Spinal cord (tissue), 10 donors: ENCODE data around the gene C1orf94. TPM values are rescaled to one million over a fixed set of nuclear protein-coding genes. Genes with fewer than 3 reads are reported as not detected.

Source experiments
- DNase-seq, 6 donors: peaks; one replicate each; pipeline versions ENCODE4 v3.0.0 to v3.0.0-alpha.2; 2013 to 2015; ENCODE audit warnings: low spot score in 6 of 6, low read depth in 4 of 6
- H3K27ac ChIP-seq: one replicate; pipeline ENCODE4 v1.5.1; 2013; ENCODE audit warnings: low read depth, low read length, control low read depth
- H3K27me3 ChIP-seq: one replicate; pipeline ENCODE4 v1.6.1; 2013; ENCODE audit warnings: low read length; ENCODE audit not compliant: control insufficient read depth, insufficient read depth
- H3K36me3 ChIP-seq: one replicate; pipeline ENCODE4 v1.6.1; 2013; ENCODE audit warnings: low read length; ENCODE audit not compliant: control insufficient read depth, insufficient read depth
- H3K4me1 ChIP-seq: one replicate; pipeline ENCODE4 v1.6.1; 2013; ENCODE audit warnings: low read length; ENCODE audit not compliant: control insufficient read depth, insufficient read depth
- H3K4me3 ChIP-seq: one replicate; pipeline ENCODE4 v1.5.1; 2013; ENCODE audit warnings: low read depth, low read length, control low read depth
- H3K9me3 ChIP-seq: one replicate; pipeline ENCODE4 v1.6.1; 2013; ENCODE audit warnings: low read length; ENCODE audit not compliant: control insufficient read depth, insufficient read depth
- WGBS: methylation state at CpG from one replicate; pipeline ENCODE4 v1.1.5; 2013; ENCODE audit warnings: missing lambda C conversion rate; ENCODE audit not compliant: insufficient coverage; 5-methylcytosine and 5-hydroxymethylcytosine counted together
- long read RNA-seq, 4 donors: transcript quantifications; one replicate each; lab custom pipeline, GENCODE V29; 2026
- polyA plus RNA-seq, 2 donors: library from polyadenylated mRNA; unstranded; fragments of 120-200 nt; gene quantifications; one replicate each; pipeline ENCODE4 v1.2.1, GENCODE V29; 2013; ENCODE audit not compliant: insufficient read length in 2 of 2
- total RNA-seq, 2 donors: library from RNA; depleted of rRNA in 1 of 2; stranded (reverse); fragments of 120-200 nt in 1 of 2; fragments of >200 nt in 1 of 2; gene quantifications; one replicate each; pipeline versions ENCODE4 v1.2.3 to v1.2.4, GENCODE V29; 2013 to 2014
- donor health status: healthy.

C1orf94 gene
- total RNA-seq (under 1 TPM; 0.40 to 0.50 TPM), polyA plus RNA-seq (1 to 10 TPM; 1.1 to 1.7 TPM)
- long read RNA-seq, donor 1, result 0 reads
- long read RNA-seq, donor 2, result 0 reads
- long read RNA-seq, donor 3, result 0 reads
- long read RNA-seq, donor 4, result 0 reads

DNA sequence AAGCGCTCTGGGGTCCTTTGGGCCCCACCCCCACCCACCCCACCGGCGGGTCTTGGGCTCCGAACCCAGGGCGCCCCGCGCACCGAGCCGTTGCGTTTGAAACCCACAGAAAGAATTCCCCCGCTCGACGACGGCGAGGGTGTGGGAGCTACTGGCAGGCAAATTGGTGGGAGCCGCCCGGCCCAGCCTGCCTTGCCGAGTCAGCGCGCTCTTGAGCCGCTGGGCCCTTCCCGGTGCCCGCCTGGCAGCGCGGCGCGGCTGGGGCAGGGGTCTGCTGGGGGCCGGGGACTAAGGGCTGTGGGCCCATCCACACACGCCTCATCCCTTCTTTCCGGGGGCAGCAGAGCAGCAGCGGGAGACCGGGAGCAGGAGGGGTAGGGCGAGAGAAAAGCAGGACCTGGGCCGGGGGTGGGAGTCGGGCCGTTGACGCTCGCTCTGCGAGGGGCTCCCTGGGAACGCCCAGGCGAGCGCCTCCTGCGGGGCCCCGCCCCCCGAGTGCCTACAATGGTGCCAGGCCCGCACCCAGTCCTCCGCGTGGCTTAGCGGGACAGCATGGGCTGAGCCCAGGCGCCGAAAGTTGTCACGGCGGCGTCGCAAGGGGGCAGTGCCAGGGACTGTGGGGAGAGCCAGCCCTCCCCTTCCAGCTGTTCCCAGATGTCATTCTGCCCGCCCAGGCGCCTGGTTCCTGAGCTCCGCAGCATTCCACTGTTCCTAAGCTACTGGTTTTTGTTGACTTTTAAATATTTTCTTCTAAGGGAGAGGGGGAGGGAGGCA is at the start of gene C1orf94:
Gene C1orf94 (plus strand): TSS at position 78 of the 774 bp plus-strand sequence. CDS start 883 bp downstream, outside the sequence.
- H3K27ac ChIP-seq, result no peak within 1 kb of the TSS
- no peaks in the 10 kb centered on the region for H3K9me3 ChIP-seq
- H3K4me3 ChIP-seq, result no peak within 1 kb of the TSS
- peaks cover 13% of the 10 kb centered on the region for H3K27me3 ChIP-seq
- WGBS, result 5% methylated on average over 51 of the region's 58 CpGs
- DNase-seq, result peak in 2 of 6 donors; percentile 31 to 66
- H3K36me3 ChIP-seq, result no peaks in the 10 kb centered on the region
- peaks cover 13% of the 10 kb centered on the region for H3K4me1 ChIP-seq

GRCh38 chr1:34127006-34128000 is 49.4 kb upstream of the C1orf94 start:
- no peak for DNase-seq
- Histone ChIP-seq H3K27me3 (no peaks in the 10 kb centered on the region), H3K4me1 (peaks cover 11% of the 10 kb centered on the region), H3K27ac (no peak overlapping the region), H3K9me3 (no peaks in the 10 kb centered on the region), H3K4me3 (no peak overlapping the region), H3K36me3 (peaks cover 26% of the 10 kb centered on the region)
- 96% methylated on average over 9 of the region's 15 CpGs for WGBS

DNA sequence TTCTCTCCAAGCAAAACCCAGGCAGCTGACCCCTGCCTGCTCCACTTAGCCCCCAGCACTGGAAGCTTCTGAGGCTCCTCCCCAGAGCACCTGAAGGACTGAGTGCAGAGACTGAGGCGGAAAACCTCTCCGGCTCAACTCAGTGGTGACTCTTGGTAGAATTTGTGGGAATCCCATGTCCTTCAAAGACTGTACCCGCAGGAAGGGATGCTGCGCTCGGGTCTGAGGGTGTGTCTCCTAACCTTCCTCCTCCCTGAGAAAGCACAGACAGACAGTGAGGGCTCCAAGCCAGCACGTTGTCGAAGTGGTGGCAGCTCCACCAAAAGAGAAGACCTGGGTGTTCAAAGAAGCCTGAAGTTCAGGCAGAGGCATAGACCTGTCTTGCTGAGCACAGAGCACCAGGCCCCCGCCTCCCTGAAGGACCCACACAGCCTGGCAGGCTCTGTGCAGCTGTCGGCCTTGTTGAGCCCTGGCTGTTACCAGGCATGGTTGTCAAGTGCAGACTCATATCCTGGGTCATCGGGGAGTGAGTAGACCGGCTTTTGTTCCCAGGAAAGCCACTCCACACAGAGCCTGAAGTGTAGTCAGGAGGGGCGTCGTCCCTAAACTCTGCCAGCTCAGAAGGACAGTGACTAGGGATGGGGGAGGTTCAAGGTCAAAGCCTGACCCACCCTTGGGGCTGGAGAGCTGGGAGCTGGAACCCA is 48.4 kb upstream of the C1orf94 start:
- no peak for DNase-seq
- 85% methylated on average over 13 of the region's 13 CpGs for WGBS
- Histone ChIP-seq H3K27ac (no peak overlapping the region), H3K27me3 (no peaks in the 10 kb centered on the region), H3K36me3 (peaks cover 26% of the 10 kb centered on the region), H3K4me3 (no peak overlapping the region), H3K4me1 (peaks cover 11% of the 10 kb centered on the region), H3K9me3 (no peaks in the 10 kb centered on the region)

DNA sequence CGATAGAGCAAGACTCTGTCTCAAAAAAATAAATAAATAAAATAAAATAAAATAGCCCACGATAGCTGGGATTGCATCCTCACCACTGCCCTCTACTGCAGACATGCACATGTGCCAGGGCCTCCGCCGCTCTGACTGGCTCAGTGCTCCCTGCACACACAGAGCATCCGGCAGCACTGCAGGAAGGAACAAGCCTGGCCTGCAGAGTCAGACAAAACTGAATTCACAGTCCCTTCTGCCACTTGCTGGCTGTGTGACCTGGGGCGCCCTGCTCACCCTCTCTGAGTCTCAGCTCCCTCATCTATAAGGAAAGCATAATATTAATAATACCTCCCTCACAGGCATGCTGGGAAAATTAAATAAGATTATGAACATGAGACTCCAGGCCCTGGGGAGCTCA is 47.1 kb upstream of the C1orf94 start:
- Histone ChIP-seq H3K36me3 (peaks cover 26% of the 10 kb centered on the region), H3K27ac (no peak overlapping the region), H3K9me3 (no peaks in the 10 kb centered on the region), H3K4me1 (peaks cover 11% of the 10 kb centered on the region), H3K27me3 (no peaks in the 10 kb centered on the region), H3K4me3 (no peak overlapping the region)
- WGBS, result 71% methylated on average over 4 of the region's 6 CpGs
- DNase-seq, result no peak

- WGBS, result 92% methylated on average over 4 of the region's 5 CpGs
- Histone ChIP-seq H3K4me3 (no peak overlapping the region), H3K27ac (no peak overlapping the region), H3K9me3 (no peaks in the 10 kb centered on the region), H3K36me3 (peaks cover 26% of the 10 kb centered on the region), H3K4me1 (peaks cover 11% of the 10 kb centered on the region), H3K27me3 (no peaks in the 10 kb centered on the region)
- DNase-seq, result no peak
Measured at GRCh38 chr1:34130306-34130705, 46.4 kb upstream of the C1orf94 start.

- no peaks in the 10 kb centered on the region for H3K9me3 ChIP-seq
- peaks cover 6% of the 10 kb centered on the region for H3K4me1 ChIP-seq
- DNase-seq, result no peak
- no peaks in the 10 kb centered on the region for H3K27me3 ChIP-seq
- H3K36me3 ChIP-seq, result peaks cover 23% of the 10 kb centered on the region
- no peak overlapping the region for H3K27ac ChIP-seq
- WGBS, result 100% methylated on average over 2 of the region's 3 CpGs
- no peak overlapping the region for H3K4me3 ChIP-seq
Measured at GRCh38 chr1:34131396-34132160, 45.1 kb upstream of the C1orf94 start.

DNA sequence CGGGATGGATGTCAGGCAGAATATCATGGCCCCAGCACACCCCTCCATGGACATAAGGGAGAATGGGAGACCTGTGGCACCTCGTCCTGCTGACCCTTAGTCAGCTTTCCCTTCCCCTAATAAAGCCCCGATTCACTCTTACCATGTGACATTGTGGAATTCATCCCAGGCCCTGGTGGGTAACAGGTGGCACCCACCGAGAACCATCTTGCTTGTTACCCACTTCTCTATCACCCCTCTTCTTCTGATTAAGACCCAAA is 44.6 kb upstream of the C1orf94 start:
- H3K4me3 ChIP-seq, result no peak overlapping the region
- H3K27ac ChIP-seq, result no peak overlapping the region
- DNase-seq, result no peak
- H3K36me3 ChIP-seq, result peaks cover 21% of the 10 kb centered on the region
- 100% methylated on average over 3 of the region's 4 CpGs for WGBS
- no peaks in the 10 kb centered on the region for H3K27me3 ChIP-seq
- peaks cover 6% of the 10 kb centered on the region for H3K4me1 ChIP-seq
- no peaks in the 10 kb centered on the region for H3K9me3 ChIP-seq

GRCh38 chr1:34137411-34137810 is 39.3 kb upstream of the C1orf94 start:
- Histone ChIP-seq H3K9me3 (no peaks in the 10 kb centered on the region), H3K4me3 (no peak overlapping the region), H3K27ac (no peak overlapping the region), H3K4me1 (no peaks in the 10 kb centered on the region), H3K27me3 (no peaks in the 10 kb centered on the region), H3K36me3 (no peaks in the 10 kb centered on the region)
- WGBS, result 100% methylated on average over 3 of the region's 3 CpGs
- no peak for DNase-seq
